Endothelial cell of umbilical vein (primary cell): Measurements from ENCODE around the gene G6PC1. TPM values are rescaled to one million over a fixed set of nuclear protein-coding genes. Genes with fewer than 3 reads are reported as not detected.

ENCODE experiments used
- BruUV-seq: library from RNA; stranded (reverse); fragments of 400-500 nt; replicated peaks from 2 replicates; lab custom pipeline; 2021; lab: Mats Ljungman, UMichigan
- CTCF ChIA-PET: fragments of 300-600, 350-600 bp; sonication (Branson Sonifier 250); formaldehyde crosslinking; loops from one replicate; lab custom pipeline; 2021; ENCODE audit warnings: antibody characterized with exemption, inconsistent platforms; lab: Charles Lee
- POLR2A ChIA-PET: fragments of 300-600, 350-600 bp; sonication (Branson Sonifier 250); formaldehyde crosslinking; loops from one replicate; lab custom pipeline; 2021; ENCODE audit warnings: antibody characterized with exemption, inconsistent platforms; lab: Charles Lee
- DNase-seq: peaks from one replicate; pipeline ENCODE4 v3.0.0-alpha.2; 2011; ENCODE audit warnings: low read depth, low spot score
- FAIRE-seq: peaks from 2 replicates; lab custom pipeline; 2011; peaks lifted over from hg19 to GRCh38; lab: Jason Lieb, UNC
- H2AFZ ChIP-seq: 2 replicates; pipeline ENCODE4 v1.6.0; 2012; ENCODE audit warnings: low read depth, low read length, control low read depth, inconsistent platforms
- H3K27ac ChIP-seq: 2 replicates; pipeline ENCODE4 v1.5.1; 2011; ENCODE audit warnings: low read depth, mild to moderate bottlenecking, control low read depth, low read length, moderate library complexity; ENCODE audit not compliant: insufficient read depth
- H3K27me3 ChIP-seq, 2 experiments: 2 replicates each; pipeline versions ENCODE4 v1.6.0 to v1.6.1; 2011; ENCODE audit warnings: low read length in 2 of 2, mixed read lengths in 1 of 2; ENCODE audit not compliant: control insufficient read depth in 2 of 2, insufficient read depth in 2 of 2
- H3K36me3 ChIP-seq, 2 experiments: 2 replicates in 1 of 2; 3 replicates in 1 of 2; pipeline ENCODE4 v1.5.1; 2011; ENCODE audit warnings: low read length in 2 of 2, mild to moderate bottlenecking in 1 of 2, moderate library complexity in 1 of 2; ENCODE audit not compliant: control insufficient read depth in 2 of 2, insufficient read depth in 2 of 2; ENCODE audit errors: extremely low read depth in 1 of 2
- H3K4me1 ChIP-seq: 3 replicates; pipeline ENCODE4 v1.5.1; 2011; ENCODE audit warnings: mild to moderate bottlenecking, low read length; ENCODE audit not compliant: control insufficient read depth, insufficient read depth; ENCODE audit errors: extremely low read depth
- H3K4me2 ChIP-seq: 2 replicates; pipeline ENCODE4 v1.6.1; 2011; ENCODE audit warnings: low read length, control low read depth, mixed read lengths; ENCODE audit not compliant: insufficient read depth
- H3K4me3 ChIP-seq, 3 experiments: fragments of 200-600 bp in 1 of 3; sonication (generic), shearing (Covaris generic) in 1 of 3; replicated peaks in 1 of 3; 2 replicates each; pipeline ENCODE4 v1.5.1; 2011 to 2016; ENCODE audit warnings: control low read depth in 3 of 3, low read length in 3 of 3, mild to moderate bottlenecking in 2 of 3, inconsistent platforms in 1 of 3, low read depth in 1 of 3, moderate library complexity in 1 of 3; ENCODE audit not compliant: insufficient read depth in 1 of 3
- H3K79me2 ChIP-seq: 2 replicates; pipeline ENCODE4 v1.6.0; 2012; ENCODE audit warnings: low read length, inconsistent platforms; ENCODE audit not compliant: control insufficient read depth, insufficient read depth
- H3K9ac ChIP-seq: replicated peaks from 2 replicates; pipeline ENCODE3; 2011; ENCODE audit warnings: low read length, control low read depth; ENCODE audit not compliant: insufficient read depth; ENCODE audit errors: extremely low read depth
- H3K9me1 ChIP-seq: replicated peaks from 3 replicates; pipeline ENCODE4 v1.6.0; 2011; ENCODE audit warnings: mild to moderate bottlenecking, low read length; ENCODE audit not compliant: control insufficient read depth, insufficient read depth; ENCODE audit errors: extremely low read depth
- H3K9me3 ChIP-seq: replicated peaks from 2 replicates; pipeline ENCODE4 v1.5.1; 2012; ENCODE audit warnings: low read length, inconsistent platforms; ENCODE audit not compliant: control insufficient read depth, insufficient read depth
- H4K20me1 ChIP-seq: replicated peaks from 2 replicates; pipeline ENCODE3; 2011; ENCODE audit warnings: mild to moderate bottlenecking, low read length; ENCODE audit not compliant: control insufficient read depth, insufficient read depth; ENCODE audit errors: extremely low read depth
- CTCF ChIP-seq, 2 donors: IDR thresholded peaks; 1 replicate in 1 of 2; 2 replicates in 1 of 2; pipeline ENCODE4 v1.5.1; 2011; ENCODE audit warnings: low read length in 2 of 2, mild to moderate bottlenecking in 2 of 2, moderate library complexity in 2 of 2, control low read depth in 1 of 2, inconsistent platforms in 1 of 2, low read depth in 1 of 2; ENCODE audit not compliant: insufficient read depth in 1 of 2; ENCODE audit errors: extremely low read depth in 1 of 2
- EZH2 ChIP-seq: IDR thresholded peaks from 2 replicates; pipeline ENCODE4 v1.6.1; 2012; ENCODE audit warnings: borderline replicate concordance, low read depth, mild to moderate bottlenecking, moderate library complexity, low read length, inconsistent platforms; ENCODE audit not compliant: severe bottlenecking
- FOS ChIP-seq: IDR thresholded peaks from 2 replicates; pipeline ENCODE4 v1.6.1; 2011; ENCODE audit warnings: mild to moderate bottlenecking, low read length, moderate library complexity, borderline replicate concordance; ENCODE audit not compliant: insufficient read depth
- GATA2 ChIP-seq: IDR thresholded peaks from 2 replicates; pipeline ENCODE4 v1.7.0; 2011; ENCODE audit warnings: low read depth, mild to moderate bottlenecking, moderate library complexity, mixed read lengths, low read length; ENCODE audit not compliant: insufficient read length, insufficient read depth
- JUN ChIP-seq: IDR thresholded peaks from 2 replicates; pipeline ENCODE4 v1.6.1; 2011; ENCODE audit warnings: borderline replicate concordance, low read depth; ENCODE audit not compliant: insufficient read length, insufficient read depth
- MAX ChIP-seq: IDR thresholded peaks from 2 replicates; pipeline ENCODE4 v1.6.1; 2011; ENCODE audit not compliant: insufficient read depth, insufficient read length
- MYC ChIP-seq: IDR thresholded peaks from one replicate; pipeline ENCODE4 v1.6.1; 2011; ENCODE audit warnings: mild to moderate bottlenecking, low read depth, low read length
- POLR2A ChIP-seq: IDR thresholded peaks from 2 replicates; pipeline ENCODE4 v1.6.1; 2012; ENCODE audit warnings: low read depth, mild to moderate bottlenecking, control low read depth, low read length
- POLR2AphosphoS5 ChIP-seq: IDR thresholded peaks from 2 replicates; pipeline ENCODE4 v1.6.1; 2012; ENCODE audit warnings: low read depth, mild to moderate bottlenecking, control low read depth, low read length, moderate library complexity; ENCODE audit not compliant: insufficient read depth
- dilution Hi-C: fragments of 300-500 bp; cut with MboI; formaldehyde crosslinking; loops from one replicate; pipeline ENCODE4 v1.15.0; 2019; ENCODE audit warnings: low sequenced_read_pairs; ENCODE audit not compliant: extremely low pct_ligation_motif_present
- intact Hi-C: fragments of 100-400 bp; cut with micrococcal nuclease; formaldehyde crosslinking; loops from one replicate; pipeline ENCODE4 v1.10.0; 2022
- polyA plus RNA-seq, 4 experiments: library from polyadenylated mRNA; depleted of rRNA in 3 of 4; stranded (reverse) in 3 of 4; unstranded in 1 of 4; fragments of >200 nt; gene quantifications; 2 replicates each; pipeline versions ENCODE4 v1.2.1 to v1.2.3, GENCODE V29; 2011 to 2012; ENCODE audit warnings: missing spikeins in 1 of 4
- total RNA-seq: library from RNA; stranded (reverse); gene quantifications from 2 replicates; pipeline ENCODE4 v1.2.3, GENCODE V29; 2021

G6PC1 gene
- total and polyA plus RNA-seq, 2 donors (not counting 3 experiments of a cell fraction or from before 2014, with no cell fraction given): not detected

DNA sequence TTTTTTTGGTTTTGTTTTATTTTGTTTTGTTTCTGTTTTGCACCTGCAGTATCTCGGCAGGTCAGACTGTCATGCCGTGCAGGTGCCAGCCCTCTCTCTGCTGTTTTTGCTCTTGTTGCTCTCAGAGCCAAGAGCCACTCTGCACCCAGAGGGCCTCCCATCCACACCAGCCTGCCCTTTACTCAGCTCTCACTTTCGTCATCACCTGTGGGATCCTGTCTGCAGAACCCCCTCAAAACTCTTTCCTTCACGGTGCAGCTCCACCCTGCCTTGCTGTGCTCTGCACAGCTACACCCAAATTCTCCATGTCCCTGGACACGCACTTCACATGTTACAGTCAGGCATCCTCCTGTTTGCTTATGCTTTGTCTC, 47.0 kb upstream of the G6PC1 start:
- H3K4me3 ChIP-seq: no peak overlapping the region
- H3K4me2 ChIP-seq: no peak overlapping the region
- H3K9me3 ChIP-seq: no peaks in the 10 kb centered on the region
- intact Hi-C loops: no loop called here
- no peaks in the 10 kb centered on the region for H3K79me2 ChIP-seq
- H3K36me3 ChIP-seq: no peaks in the 10 kb centered on the region
- peaks cover 0 to 3% of the 10 kb centered on the region in 2 experiments for H3K27me3 ChIP-seq
- DNase-seq: no peak
- dilution Hi-C loops: no loop called here
- CTCF ChIA-PET: interaction anchor here (2.0 kb wide), 1 partner anchor 10 kb away, joined by 9 read pairs; the partner anchor contains the start of gene AOC2
- FAIRE-seq: no peak
- no peak overlapping the region for H2AFZ ChIP-seq
- no peak for TF ChIP-seq EZH2
- no peak for TF ChIP-seq MYC
- TF ChIP-seq FOS: no peak
- no peak for TF ChIP-seq MAX
- TF ChIP-seq JUN: no peak
- TF ChIP-seq GATA2: no peak
- no peak for TF ChIP-seq CTCF (IDR thresholded peaks at IDR 0.05; ENCODE audit: extremely low read depth in 1 of 2, insufficient read depth in 1 of 2, low read depth in 1 of 2, low read length in 2 of 2)
- no peak for TF ChIP-seq POLR2A
- no peak for TF ChIP-seq POLR2AphosphoS5
- H4K20me1 ChIP-seq: no peaks in the 10 kb centered on the region
- H3K4me1 ChIP-seq: no peaks in the 10 kb centered on the region
- no TSS peak for BruUV-seq
- no peak overlapping the region for H3K9ac ChIP-seq
- no peak overlapping the region for H3K27ac ChIP-seq
- no peaks in the 10 kb centered on the region for H3K9me1 ChIP-seq
- POLR2A ChIA-PET: no interaction called here
